ENCODE data around the gene MANBA.

MANBA gene

DNA sequence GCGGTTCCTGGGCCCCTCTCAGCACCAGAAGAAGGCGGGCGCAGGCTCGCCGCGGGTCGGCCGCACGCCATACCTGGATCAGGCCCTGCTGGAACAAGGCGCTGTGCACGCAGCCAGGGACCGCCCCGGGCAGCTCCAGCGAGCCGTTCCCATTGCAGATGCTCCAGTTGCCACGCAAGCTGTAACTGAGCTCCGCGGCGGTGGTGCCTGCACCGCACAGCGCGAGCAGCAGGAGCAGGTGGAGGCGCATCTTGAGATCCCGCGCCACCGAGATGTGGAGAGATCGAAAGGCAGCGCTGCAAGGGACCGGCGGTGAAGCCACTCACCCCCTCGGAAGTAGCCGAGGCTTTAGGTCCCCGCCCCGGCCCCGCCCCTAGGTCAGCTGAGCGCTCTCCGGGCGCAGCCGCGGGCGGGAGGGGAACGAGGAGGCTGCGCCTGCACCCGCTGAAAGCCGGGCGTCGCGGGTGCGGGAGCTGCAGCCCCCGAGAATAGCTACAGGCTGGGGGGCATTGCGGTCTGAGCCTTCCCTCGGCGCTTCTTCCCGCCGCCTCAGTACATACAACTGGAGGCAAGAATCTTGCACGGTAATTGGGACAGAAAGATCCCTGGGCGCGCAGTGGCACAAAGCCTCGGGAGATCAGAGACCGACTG, at the start of gene MANBA:
Gene MANBA, minus strand, starts transcription at position 324 of the 651 bp plus-strand sequence. Its CDS starts 74 bp downstream, at position 250.
- DNase-seq (ENCODE audit: insufficient read length, low spot score): peak; percentile 65
- FAIRE-seq: no peak
- TF ChIP-seq, protein P1, sequence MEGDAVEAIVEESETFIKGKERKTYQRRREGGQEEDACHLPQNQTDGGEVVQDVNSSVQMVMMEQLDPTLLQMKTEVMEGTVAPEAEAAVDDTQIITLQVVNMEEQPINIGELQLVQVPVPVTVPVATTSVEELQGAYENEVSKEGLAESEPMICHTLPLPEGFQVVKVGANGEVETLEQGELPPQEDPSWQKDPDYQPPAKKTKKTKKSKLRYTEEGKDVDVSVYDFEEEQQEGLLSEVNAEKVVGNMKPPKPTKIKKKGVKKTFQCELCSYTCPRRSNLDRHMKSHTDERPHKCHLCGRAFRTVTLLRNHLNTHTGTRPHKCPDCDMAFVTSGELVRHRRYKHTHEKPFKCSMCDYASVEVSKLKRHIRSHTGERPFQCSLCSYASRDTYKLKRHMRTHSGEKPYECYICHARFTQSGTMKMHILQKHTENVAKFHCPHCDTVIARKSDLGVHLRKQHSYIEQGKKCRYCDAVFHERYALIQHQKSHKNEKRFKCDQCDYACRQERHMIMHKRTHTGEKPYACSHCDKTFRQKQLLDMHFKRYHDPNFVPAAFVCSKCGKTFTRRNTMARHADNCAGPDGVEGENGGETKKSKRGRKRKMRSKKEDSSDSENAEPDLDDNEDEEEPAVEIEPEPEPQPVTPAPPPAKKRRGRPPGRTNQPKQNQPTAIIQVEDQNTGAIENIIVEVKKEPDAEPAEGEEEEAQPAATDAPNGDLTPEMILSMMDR (IDR thresholded peaks at IDR 0.05; ENCODE audit: insufficient read depth, missing control alignments): no peak

DNA sequence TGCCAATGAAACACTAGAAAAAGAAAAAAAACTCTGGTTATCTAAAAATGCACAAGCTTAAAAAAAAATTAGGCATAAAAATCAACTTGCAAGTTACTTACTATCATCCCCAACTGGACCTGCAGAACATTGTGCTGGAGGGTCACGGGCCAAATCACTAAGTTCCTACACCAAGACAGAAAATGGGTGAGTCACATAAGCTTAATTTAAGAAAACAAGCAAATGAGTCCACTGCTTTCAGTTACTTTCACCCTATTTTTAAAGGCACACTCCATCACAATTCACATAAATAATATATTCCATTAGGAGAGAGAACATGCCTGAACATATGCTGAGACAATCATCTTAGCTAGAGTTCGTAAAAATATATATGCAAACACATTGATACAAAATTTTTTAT, 48.9 kb upstream of the MANBA start:
- FAIRE-seq: no peak

DNA sequence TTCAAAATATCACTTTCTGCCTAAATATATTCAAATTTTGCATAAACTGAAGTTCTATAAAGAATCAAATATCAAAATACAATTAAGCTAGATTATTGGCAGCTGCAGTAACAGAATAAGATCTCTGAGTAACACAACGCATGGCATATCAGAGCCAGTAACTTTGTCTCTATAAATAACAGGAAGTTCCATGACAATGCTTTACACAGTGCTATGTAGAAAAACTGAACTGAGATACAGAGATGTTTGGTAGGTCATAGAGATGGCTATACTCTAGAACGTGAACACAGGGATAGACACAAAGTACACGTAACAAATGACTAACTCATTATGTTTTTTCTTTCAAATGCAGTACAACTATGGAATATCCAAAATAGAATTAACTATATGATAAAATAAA, 48.4 kb upstream of the MANBA start:
- no peak for FAIRE-seq

More for the DNA sequence above, 48.9 kb upstream of the MANBA start:
- DNase-seq (ENCODE audit: insufficient read length, low spot score): no peak
- TF ChIP-seq, protein P1 (IDR thresholded peaks at IDR 0.05; ENCODE audit: insufficient read depth, missing control alignments): no peak

DNA sequence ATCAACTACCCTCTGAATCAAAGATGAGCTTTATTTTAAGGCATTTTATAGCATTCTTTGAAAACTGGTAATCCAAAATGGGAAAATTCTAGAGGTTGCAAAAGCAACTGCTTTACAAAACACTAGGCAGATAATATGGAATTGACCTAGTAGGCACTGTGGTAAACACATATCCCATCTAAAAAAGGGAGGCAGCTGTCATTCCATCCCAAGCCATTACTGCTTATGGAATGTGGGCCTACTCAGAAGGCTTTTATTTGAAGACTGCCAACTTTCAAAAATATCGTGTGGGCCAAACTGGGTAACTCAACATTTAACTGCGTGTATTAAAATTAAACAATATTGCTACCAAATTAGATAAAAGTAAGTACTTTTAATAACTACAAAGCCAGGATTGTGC, 47.2 kb upstream of the MANBA start:
- TF ChIP-seq, protein P1 (IDR thresholded peaks at IDR 0.05; ENCODE audit: insufficient read depth, missing control alignments): no peak
- DNase-seq (ENCODE audit: insufficient read length, low spot score) (no peak), FAIRE-seq (peak; percentile 46)

More for the DNA sequence above, 48.4 kb upstream of the MANBA start:
- DNase-seq (ENCODE audit: insufficient read length, low spot score): no peak
- TF ChIP-seq, protein P1 (IDR thresholded peaks at IDR 0.05; ENCODE audit: insufficient read depth, missing control alignments): no peak

DNA sequence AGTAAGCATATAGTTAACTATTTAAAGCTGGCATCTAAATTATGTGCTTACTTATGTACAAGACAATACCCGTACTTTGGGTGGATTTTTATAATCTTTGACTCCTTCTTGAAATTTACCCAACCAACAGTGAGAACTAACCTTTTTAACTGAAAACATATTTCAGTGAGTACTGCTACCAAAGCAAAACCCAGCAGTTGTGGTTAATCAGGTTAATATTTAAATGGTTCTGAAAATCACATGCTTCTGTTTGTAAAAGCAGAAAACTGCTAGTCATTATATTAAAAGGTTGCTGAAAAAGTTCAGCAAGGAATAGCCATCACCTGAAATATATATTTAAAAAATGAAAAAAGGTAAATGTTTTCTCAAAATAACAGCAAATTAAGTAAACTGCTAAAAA, 46.6 kb upstream of the MANBA start:
- DNase-seq (ENCODE audit: insufficient read length, low spot score): no peak
- FAIRE-seq: no peak
- TF ChIP-seq, protein P1 (IDR thresholded peaks at IDR 0.05; ENCODE audit: insufficient read depth, missing control alignments): no peak

DNA sequence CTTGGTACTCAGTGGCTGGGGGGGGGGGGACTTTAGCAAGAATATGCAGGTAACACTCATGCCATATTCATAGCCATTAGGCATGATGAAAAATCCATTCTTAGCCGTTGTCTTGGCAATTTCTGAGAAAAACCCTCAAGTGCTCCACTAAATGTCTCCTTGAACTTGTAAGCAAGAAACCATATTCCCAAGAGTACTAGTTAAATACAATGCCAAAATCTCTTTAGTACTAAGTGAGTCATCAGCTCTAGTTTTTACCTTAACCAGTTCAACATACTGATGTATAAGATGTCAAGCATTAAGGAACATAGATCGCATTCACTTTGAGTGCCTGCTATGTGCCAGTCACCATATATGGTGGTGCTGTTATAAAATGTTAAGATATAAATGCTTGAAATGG, 39.0 kb upstream of the MANBA start:
- DNase-seq (ENCODE audit: insufficient read length, low spot score): no peak
- TF ChIP-seq, protein P1 (IDR thresholded peaks at IDR 0.05; ENCODE audit: insufficient read depth, missing control alignments): no peak
- FAIRE-seq: no peak

DNA sequence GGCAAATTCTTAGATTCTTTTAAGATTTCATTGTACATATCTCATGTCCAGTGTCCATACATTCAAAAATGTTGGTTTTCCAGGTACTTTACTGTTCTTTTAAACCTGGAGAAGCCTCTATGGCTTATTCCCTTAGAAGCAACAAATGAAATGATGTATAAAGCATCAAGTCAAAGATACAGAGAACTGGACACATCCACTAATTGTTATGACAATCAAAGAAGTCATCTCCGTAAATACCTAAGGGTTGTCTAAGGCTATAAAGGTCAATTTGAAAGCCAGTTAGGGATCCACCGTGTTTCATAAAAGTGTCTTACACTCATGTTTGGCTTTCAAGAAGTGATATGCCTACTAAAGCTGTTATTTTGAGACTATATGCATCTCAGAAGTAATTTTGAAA, 34.2 kb upstream of the MANBA start:
- no peak for DNase-seq (ENCODE audit: insufficient read length, low spot score)
- TF ChIP-seq, protein P1 (IDR thresholded peaks at IDR 0.05; ENCODE audit: insufficient read depth, missing control alignments): no peak
- no peak for FAIRE-seq

All from D721Med (cell line).